Stomach (tissue), 4 donors: Measurements from ENCODE around the gene ADPRHL1.

Experiments
- CTCF ChIP-seq, 7 experiments: fragments of 450-650 bp in 4 of 7; fragments of 200-600 bp in 3 of 7; sonication (generic) in 3 of 7; IDR thresholded peaks; one replicate each; pipeline ENCODE4 v1.5.1; 2016 to 2019; ENCODE audit warnings: antibody characterized with exemption in 7 of 7, control low read depth in 2 of 7, mild to moderate bottlenecking in 1 of 7
- POLR2A ChIP-seq, 4 donors: fragments of 450-650 bp; IDR thresholded peaks; one replicate each; pipeline ENCODE4 v1.6.1; 2016; ENCODE audit warnings: antibody characterized with exemption in 4 of 4, control low read depth in 2 of 4, mild to moderate bottlenecking in 1 of 4, moderate library complexity in 1 of 4
- POLR2AphosphoS5 ChIP-seq, 3 donors: sonication (generic); formaldehyde crosslinking; IDR thresholded peaks; one replicate each; pipeline ENCODE4 v1.6.1; 2016; ENCODE audit warnings: antibody characterized with exemption in 3 of 3

DNA sequence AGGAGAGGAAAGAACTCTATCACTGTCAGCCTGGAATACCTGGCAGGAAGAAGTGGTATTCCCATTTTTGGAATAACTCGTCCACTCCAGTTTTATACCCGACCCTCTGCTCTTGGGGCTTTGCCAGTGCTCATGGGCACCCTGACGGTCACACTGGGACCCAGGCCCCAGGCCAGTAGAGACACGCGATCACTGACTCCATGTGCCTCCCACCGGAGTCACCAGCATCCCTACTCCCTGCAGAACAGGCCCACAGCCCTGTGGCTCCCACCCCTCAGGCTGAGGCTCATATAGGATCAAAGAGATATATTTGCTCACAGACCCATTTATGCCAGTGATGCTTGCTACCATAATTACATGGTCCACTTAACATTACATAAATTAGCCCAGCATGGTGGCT, 92.8 kb downstream of the ADPRHL1 start:
- TF ChIP-seq CTCF (IDR thresholded peaks at IDR 0.05): no peak
- no peak for TF ChIP-seq POLR2A (IDR thresholded peaks at IDR 0.05)
- no peak for TF ChIP-seq POLR2AphosphoS5 (IDR thresholded peaks at IDR 0.05)
